Measurements from ENCODE around the gene PICK1.

Gene PICK1
- total RNA-seq, result 7.2 to 40.2 (median 21.7) reads per million in 18 experiments

GRCh38 chr22:38056969-38057891 is at the start of gene PICK1:
Gene PICK1, plus strand, starts transcription at chr22:38057404. Its CDS starts 406 bp downstream, at chr22:38057810.
- DNase-seq, result peak; percentile 92 to 96

- no peak for DNase-seq
Measured at GRCh38 chr22:38009000-38009806, 48.0 kb upstream of the PICK1 start.

- no peak for DNase-seq
Measured at GRCh38 chr22:38012604-38013072, 44.6 kb upstream of the PICK1 start.

- no peak for DNase-seq
Measured at GRCh38 chr22:38014083-38014482, 43.1 kb upstream of the PICK1 start.

- no peak for DNase-seq
Measured at GRCh38 chr22:38016182-38017151, 40.7 kb upstream of the PICK1 start.

- peak; percentile 88 to 95 for DNase-seq
Measured at GRCh38 chr22:38017272-38017920, 39.8 kb upstream of the PICK1 start.

- DNase-seq, result no peak
Measured at GRCh38 chr22:38017939-38018885, 39.0 kb upstream of the PICK1 start.

- DNase-seq, result no peak
Measured at GRCh38 chr22:38018938-38019827, 38.0 kb upstream of the PICK1 start.

- no peak for DNase-seq
Measured at GRCh38 chr22:38021206-38021605, 36.0 kb upstream of the PICK1 start.

GRCh38 chr22:38023045-38023444 is 34.2 kb upstream of the PICK1 start:
- no peak for DNase-seq

GRCh38 chr22:38025514-38025913 is 31.7 kb upstream of the PICK1 start:
- DNase-seq, result no peak

- no peak for DNase-seq
Measured at GRCh38 chr22:38026130-38027111, 30.8 kb upstream of the PICK1 start.

GRCh38 chr22:38027487-38027886 is 29.7 kb upstream of the PICK1 start:
- DNase-seq, result no peak

GRCh38 chr22:38028344-38029130 is 28.7 kb upstream of the PICK1 start:
- no peak for DNase-seq

GRCh38 chr22:38029370-38029769 is 27.8 kb upstream of the PICK1 start:
- no peak for DNase-seq

- no peak for DNase-seq
Measured at GRCh38 chr22:38029901-38030300, 27.3 kb upstream of the PICK1 start.
